Vagina (tissue), 2 donors: ENCODE measurements around the gene RNF212B. TPM values are rescaled to one million over a fixed set of nuclear protein-coding genes. Genes with fewer than 3 reads are reported as not detected.
"Not testable (repeated sequence)": the region's sequence is repeated elsewhere in the genome, so short reads cannot be mapped to it uniquely, and the experiment has no call there.

Experiments
- DNase-seq, 2 donors: peaks; one replicate each; pipeline ENCODE4 v3.0.0-alpha.2; 2017; ENCODE audit errors: extremely low spot score in 2 of 2
- H3K27ac ChIP-seq: fragments of 200-600 bp; sonication (generic); one replicate; pipeline ENCODE4 v1.5.1; 2019
- H3K27me3 ChIP-seq: fragments of 200-600 bp; sonication (generic); one replicate; pipeline ENCODE4 v1.5.1; 2019
- H3K36me3 ChIP-seq, 2 donors: fragments of 200-600 bp; sonication (generic); one replicate each; pipeline ENCODE4 v1.5.1; 2017 to 2019
- H3K4me1 ChIP-seq: fragments of 200-600 bp; sonication (generic); one replicate; pipeline ENCODE4 v1.5.1; 2019
- H3K4me3 ChIP-seq, 2 donors: fragments of 200-600 bp; sonication (generic); 1 replicate in 1 of 2; 2 replicates in 1 of 2; pipeline ENCODE4 v1.5.1; 2016 to 2019
- H3K9me3 ChIP-seq: fragments of 200-600 bp; sonication (generic); one replicate; pipeline ENCODE4 v1.5.1; 2019
- CTCF ChIP-seq, 3 experiments: fragments of 450-650 bp in 2 of 3; fragments of 200-600 bp in 1 of 3; sonication (generic) in 1 of 3; IDR thresholded peaks; one replicate each; pipeline ENCODE4 v1.5.1; 2017 to 2019; ENCODE audit warnings: antibody characterized with exemption in 3 of 3, mild to moderate bottlenecking in 2 of 3, moderate library complexity in 2 of 3
- POLR2A ChIP-seq, 2 donors: fragments of 450-650 bp; IDR thresholded peaks; one replicate each; pipeline ENCODE4 v1.6.1; 2017; ENCODE audit warnings: antibody characterized with exemption in 2 of 2, mild to moderate bottlenecking in 2 of 2, moderate library complexity in 2 of 2
- POLR2AphosphoS5 ChIP-seq, 2 donors: sonication (generic); formaldehyde crosslinking; IDR thresholded peaks; one replicate each; pipeline ENCODE4 v1.9.0; 2017; ENCODE audit warnings: antibody characterized with exemption in 2 of 2, mild to moderate bottlenecking in 2 of 2, low read depth in 1 of 2; ENCODE audit not compliant: insufficient read depth in 1 of 2
- intact Hi-C: fragments of 100-400 bp; cut with DNase I; formaldehyde crosslinking; loops from one replicate; pipeline ENCODE4 v1.15.1; 2023
- total RNA-seq: library from RNA; depleted of rRNA; stranded (reverse); fragments of >200 nt; gene quantifications from one replicate; pipeline ENCODE4 v1.2.3, GENCODE V29; 2016

The RNF212B gene
- not detected for total RNA-seq

GRCh38 chr14:23237772-23238594 is at the start of gene RNF212B:
TSS of gene RNF212B (plus strand) at chr14:23237936. CDS start at chr14:23240346, 2,410 bp downstream.
- no peaks in the 10 kb centered on the region for H3K9me3 ChIP-seq
- intact Hi-C loops: no loop called here
- H3K27me3 ChIP-seq: no peaks in the 10 kb centered on the region
- TF ChIP-seq POLR2AphosphoS5 (IDR thresholded peaks at IDR 0.05; ENCODE audit: insufficient read depth in 1 of 2, low read depth in 1 of 2) (peak; percentile 45 to 48), CTCF (IDR thresholded peaks at IDR 0.05) (no peak), POLR2A (IDR thresholded peaks at IDR 0.05) (no peak)
- H3K4me3 ChIP-seq: peak within 1 kb of the TSS; percentile 32 to 40
- H3K36me3 ChIP-seq: no peaks in the 10 kb centered on the region
- H3K27ac ChIP-seq: peak within 1 kb of the TSS; percentile 20
- DNase-seq: peak in 1 of 2 donors; percentile 85
- peaks cover 5% of the 10 kb centered on the region for H3K4me1 ChIP-seq

- TF ChIP-seq POLR2AphosphoS5 (IDR thresholded peaks at IDR 0.05; ENCODE audit: insufficient read depth in 1 of 2, low read depth in 1 of 2) (no peak), POLR2A (IDR thresholded peaks at IDR 0.05) (no peak), CTCF (IDR thresholded peaks at IDR 0.05) (no peak)
- H3K9me3 ChIP-seq: no peaks in the 10 kb centered on the region
- intact Hi-C loops: no loop called here
- no peak overlapping the region for H3K4me3 ChIP-seq
- no peaks in the 10 kb centered on the region for H3K4me1 ChIP-seq
- H3K36me3 ChIP-seq: no peaks in the 10 kb centered on the region
- DNase-seq: no peak
- H3K27me3 ChIP-seq: no peaks in the 10 kb centered on the region
- H3K27ac ChIP-seq: no peak overlapping the region
These were observed 44.3 kb upstream of the RNF212B start for GRCh38 chr14:23193432-23193831.

- no peaks in the 10 kb centered on the region for H3K27me3 ChIP-seq
- H3K27ac ChIP-seq: no peak overlapping the region
- intact Hi-C loops: no loop called here
- no peaks in the 10 kb centered on the region for H3K36me3 ChIP-seq
- H3K4me1 ChIP-seq: no peaks in the 10 kb centered on the region
- no peaks in the 10 kb centered on the region for H3K9me3 ChIP-seq
- TF ChIP-seq POLR2A (IDR thresholded peaks at IDR 0.05) (no peak), CTCF (IDR thresholded peaks at IDR 0.05) (no peak), POLR2AphosphoS5 (IDR thresholded peaks at IDR 0.05; ENCODE audit: insufficient read depth in 1 of 2, low read depth in 1 of 2) (no peak)
- DNase-seq: no peak
- H3K4me3 ChIP-seq: no peak overlapping the region
These were observed 42.1 kb upstream of the RNF212B start for GRCh38 chr14:23195552-23196101.

- H3K36me3 ChIP-seq, H3K27ac ChIP-seq, DNase-seq: not testable (repeated sequence)
These were observed 41.2 kb upstream of the RNF212B start for GRCh38 chr14:23196487-23196886.

GRCh38 chr14:23199141-23199540 is 38.6 kb upstream of the RNF212B start:
- H3K27ac ChIP-seq, H3K4me3 ChIP-seq, H3K4me1 ChIP-seq, H3K9me3 ChIP-seq, intact Hi-C loops, DNase-seq, H3K36me3 ChIP-seq, H3K27me3 ChIP-seq: not testable (repeated sequence)

More at GRCh38 chr14:23196487-23196886, 41.2 kb upstream of the RNF212B start:
- H3K4me1 ChIP-seq, intact Hi-C loops, H3K27me3 ChIP-seq, H3K9me3 ChIP-seq, H3K4me3 ChIP-seq: not testable (repeated sequence)

- H3K9me3 ChIP-seq: no peaks in the 10 kb centered on the region
- DNase-seq: no peak
- no peaks in the 10 kb centered on the region for H3K4me1 ChIP-seq
- no peaks in the 10 kb centered on the region for H3K27me3 ChIP-seq
- H3K4me3 ChIP-seq: no peak overlapping the region
- TF ChIP-seq POLR2A (IDR thresholded peaks at IDR 0.05) (no peak), CTCF (IDR thresholded peaks at IDR 0.05) (no peak), POLR2AphosphoS5 (IDR thresholded peaks at IDR 0.05; ENCODE audit: insufficient read depth in 1 of 2, low read depth in 1 of 2) (no peak)
- H3K36me3 ChIP-seq: no peaks in the 10 kb centered on the region
- intact Hi-C loops: no loop called here
- H3K27ac ChIP-seq: no peak overlapping the region
These were observed 35.7 kb upstream of the RNF212B start for GRCh38 chr14:23202001-23202400.
